GM21576 (cell line): ENCODE results near the gene TNS4.

ENCODE experiments used
- ATAC-seq: cut with Tn5 transposase; IDR thresholded peaks from one replicate; pipeline ENCODE4 v1.9.1; 2021; ENCODE audit warnings: mild to moderate bottlenecking, moderate library complexity; ENCODE audit not compliant: unreplicated experiment

Gene TNS4

DNA sequence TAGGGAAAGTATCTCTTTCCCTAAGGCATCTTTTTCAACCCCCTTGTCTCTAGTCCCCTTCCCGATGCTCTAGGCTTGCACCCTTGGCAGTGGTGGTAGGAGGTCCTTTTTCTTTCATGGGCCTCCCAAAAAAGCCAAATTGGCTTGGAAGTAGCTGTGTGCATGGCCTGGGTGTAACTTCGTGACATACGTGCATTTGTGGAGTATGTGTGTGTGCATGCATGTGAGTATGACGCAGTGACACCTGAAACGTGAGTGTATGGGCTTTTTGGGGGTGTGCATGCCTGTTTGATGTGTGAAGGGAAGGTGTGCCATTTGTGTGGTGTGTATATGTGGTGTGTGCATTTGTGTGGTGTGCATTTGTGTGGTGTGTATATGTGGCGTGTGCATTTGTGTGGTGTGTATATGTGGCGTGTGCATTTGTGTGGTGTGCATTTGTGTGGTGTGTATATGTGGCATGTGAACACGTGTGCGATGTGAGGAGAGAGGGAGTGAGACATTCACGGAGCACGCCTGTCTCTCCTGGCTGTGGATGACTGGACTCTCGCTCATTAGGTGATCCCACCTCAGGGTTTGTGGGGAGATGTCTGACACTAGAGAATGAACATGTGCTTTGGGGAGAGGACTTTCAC is 42.5 kb downstream of the TNS4 start:
- ATAC-seq, result no peak

DNA sequence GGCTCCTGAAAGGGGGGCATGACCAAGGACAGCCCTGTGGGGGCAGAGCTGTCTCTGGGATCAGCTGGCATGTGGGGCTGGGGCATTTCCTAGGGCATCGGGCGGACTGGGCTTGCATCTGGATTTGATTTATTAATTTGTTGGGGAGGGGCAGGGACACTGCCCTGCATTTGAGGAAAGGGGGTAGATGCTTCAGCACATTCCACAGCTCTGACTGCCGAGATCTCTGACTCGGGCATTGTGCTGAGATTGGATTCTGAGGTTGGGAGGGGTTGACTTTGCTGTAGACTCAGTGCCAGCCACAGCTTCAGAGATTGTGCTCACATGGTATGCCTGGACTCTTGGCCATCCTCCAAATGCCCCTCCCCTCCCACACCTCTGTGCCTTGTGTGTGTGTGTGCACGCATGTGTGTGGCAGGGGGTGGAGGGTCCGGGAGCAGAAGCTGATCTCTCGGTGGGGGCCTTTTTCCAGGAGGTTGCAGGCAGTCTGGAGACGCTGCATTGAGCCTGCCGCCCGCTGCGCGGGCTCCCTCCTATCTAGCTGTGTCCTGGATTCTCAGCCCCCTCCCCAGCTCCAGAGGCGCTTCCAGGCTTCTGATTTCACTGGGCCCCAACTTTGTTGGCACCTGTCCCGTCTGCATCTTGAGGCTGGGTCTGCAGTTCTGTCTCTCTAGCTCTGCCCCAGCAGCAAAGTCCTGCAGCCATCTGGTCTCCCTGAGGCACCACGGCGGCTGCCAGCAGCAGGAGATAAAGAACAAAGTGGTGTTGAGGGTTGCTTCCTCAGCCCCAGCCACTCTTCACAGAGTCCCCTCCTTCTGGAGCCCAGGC is 43.2 kb downstream of the TNS4 start:
- no peak for ATAC-seq

DNA sequence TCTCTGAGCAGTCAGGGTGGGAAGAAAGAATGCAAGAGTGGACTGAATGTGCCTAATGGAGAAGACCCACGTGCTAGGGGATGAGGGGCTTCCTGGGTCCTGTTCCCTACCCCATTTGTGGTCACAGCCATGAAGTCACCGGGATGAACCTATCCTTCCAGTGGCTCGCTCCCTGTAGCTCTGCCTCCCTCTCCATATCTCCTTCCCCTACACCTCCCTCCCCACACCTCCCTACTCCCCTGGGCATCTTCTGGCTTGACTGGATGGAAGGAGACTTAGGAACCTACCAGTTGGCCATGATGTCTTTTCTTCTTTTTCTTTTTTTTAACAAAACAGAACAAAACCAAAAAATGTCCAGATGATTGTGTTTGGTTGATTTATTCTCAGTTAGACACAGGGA is 44.1 kb downstream of the TNS4 start:
- no peak for ATAC-seq

DNA sequence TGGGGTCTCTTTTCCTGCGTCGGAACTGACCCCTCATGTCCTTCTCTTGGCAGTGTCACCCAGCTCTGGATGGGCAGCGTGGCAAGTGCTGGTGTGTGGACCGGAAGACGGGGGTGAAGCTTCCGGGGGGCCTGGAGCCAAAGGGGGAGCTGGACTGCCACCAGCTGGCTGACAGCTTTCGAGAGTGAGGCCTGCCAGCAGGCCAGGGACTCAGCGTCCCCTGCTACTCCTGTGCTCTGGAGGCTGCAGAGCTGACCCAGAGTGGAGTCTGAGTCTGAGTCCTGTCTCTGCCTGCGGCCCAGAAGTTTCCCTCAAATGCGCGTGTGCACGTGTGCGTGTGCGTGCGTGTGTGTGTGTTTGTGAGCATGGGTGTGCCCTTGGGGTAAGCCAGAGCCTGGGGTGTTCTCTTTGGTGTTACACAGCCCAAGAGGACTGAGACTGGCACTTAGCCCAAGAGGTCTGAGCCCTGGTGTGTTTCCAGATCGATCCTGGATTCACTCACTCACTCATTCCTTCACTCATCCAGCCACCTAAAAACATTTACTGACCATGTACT is 44.9 kb downstream of the TNS4 start:
- no peak for ATAC-seq

DNA sequence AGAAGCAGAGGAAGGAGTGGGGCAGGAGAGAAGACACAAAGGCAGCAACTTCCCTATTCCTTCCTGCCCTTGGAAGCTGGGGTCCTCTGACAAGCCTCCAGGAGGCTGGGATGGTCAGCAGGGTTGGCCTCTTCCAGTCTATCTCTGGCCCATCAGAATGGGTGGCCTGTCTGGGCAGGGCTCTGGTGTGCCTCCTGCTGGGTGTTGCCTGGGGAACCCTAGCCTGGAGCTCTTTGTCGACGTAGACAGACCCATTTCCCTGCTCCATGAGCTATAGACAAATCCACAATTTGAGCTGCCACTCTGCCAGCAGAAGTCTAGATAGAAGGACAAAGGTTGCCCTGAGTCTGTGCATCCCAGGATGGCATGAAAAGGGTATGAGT is 46.8 kb downstream of the TNS4 start:
- no peak for ATAC-seq

DNA sequence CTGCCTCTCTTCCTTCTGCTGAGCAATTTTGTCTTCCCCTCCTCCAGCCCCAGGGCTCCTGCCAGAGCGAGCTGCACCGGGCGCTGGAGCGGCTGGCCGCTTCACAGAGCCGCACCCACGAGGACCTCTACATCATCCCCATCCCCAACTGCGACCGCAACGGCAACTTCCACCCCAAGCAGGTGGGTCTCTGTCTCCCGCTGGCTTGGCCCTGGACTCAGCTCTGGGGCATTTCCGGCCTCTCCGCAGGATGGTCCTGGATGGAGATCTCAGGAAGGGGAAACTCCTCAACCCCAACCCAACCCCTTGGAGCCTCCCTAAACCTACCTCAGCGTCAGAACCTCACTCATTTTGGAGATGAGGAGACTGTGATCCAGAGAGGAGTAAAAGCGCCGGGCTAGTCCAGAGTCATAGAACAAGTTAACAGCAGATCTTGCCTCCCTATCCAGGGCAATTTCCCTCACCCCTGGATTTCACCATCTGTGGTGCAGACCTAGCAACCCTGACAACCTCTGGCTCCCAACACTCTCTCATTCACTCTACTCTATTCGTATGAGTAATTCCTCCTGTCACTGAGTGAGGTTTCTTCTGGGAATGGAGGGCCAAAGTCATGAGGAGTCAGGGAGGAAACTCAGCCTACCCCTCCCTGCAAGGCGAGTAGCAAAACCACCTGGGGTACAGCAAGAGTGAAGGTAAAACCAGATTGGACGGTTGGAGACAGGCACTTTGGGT is 47.4 kb downstream of the TNS4 start:
- no peak for ATAC-seq

DNA sequence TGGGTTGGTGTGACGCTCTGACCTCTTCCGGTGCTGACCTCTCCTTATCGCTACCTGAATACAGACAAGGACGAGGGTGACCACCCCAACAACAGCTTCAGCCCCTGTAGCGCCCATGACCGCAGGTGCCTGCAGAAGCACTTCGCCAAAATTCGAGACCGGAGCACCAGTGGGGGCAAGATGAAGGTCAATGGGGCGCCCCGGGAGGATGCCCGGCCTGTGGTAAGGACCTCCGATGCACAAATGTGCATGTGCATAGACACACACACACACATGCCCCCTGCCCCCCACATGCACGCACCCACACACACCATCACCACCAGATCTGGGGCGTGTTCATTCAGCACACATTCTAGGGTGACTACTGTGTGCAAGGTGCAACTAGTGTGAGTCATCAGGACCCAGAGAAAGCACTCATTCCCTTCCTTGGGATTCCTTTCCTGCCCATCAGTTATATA is 48.5 kb downstream of the TNS4 start:
- no peak for ATAC-seq

DNA sequence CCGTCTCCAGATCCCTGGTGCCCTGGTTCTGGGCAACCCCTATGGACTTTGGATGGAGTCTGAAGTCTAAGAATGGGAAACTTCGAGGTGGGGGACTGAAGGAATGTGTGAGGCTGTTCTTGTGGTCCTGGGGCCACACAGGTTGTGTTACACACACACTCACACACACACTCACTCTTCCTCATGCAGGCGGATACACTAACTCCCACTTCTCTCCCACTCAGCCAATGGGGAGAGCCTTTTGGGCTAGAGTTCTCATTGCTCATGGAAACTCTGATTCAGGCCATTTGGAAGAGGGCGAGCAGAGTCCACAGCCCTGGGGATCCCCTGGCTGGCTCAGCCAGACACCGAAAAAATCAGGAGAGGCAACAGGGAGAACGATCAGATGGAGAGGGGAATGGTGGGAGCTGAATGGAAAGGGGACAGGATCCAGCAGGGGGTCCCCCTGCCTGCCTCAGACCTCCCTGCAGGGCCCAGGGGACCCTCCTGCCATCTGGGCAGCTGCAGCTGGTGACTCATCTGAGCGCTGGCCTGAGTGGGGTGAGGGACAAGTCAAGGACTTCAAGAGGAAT is 49.1 kb downstream of the TNS4 start:
- no peak for ATAC-seq

DNA sequence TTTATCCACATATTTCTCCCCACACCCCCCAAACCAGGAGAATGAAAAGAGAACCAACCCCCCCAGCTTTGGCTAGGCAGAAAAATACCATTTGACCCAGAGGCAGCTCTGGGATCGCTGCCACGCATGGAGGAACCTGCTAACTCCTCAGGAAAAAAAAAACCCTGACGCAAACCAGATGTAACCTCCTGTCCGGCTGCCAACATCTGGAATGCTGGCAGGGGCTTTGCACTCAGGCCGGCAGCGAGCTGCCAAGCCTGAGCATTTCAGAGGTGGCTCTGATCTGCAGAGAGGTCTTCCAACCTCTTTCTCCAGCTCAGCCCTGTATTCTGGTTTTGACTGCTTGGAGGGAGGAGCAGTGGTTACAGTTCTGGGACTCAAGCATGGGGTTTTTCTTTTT is 50.0 kb downstream of the TNS4 start:
- ATAC-seq, result no peak

DNA sequence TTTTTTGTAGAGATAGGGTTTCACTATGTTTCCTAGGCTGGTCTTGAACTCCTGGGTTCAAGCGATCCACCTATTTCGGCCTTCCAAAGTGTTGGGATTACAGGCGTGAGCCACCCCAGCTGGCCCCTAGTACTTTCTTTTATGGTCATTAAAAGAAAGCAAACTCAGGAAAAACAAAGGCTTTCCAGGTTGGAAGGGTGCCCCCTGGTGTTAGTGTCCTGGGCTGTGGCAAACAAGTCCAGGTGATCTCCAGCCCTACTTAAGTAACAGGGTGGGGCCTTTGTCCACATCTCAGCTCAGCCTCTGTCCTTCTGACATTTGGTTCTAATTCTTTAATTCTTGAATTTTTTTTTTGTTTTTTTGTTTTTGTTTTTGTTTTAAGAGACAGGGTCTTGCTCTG is 51.2 kb downstream of the TNS4 start:
- ATAC-seq, result no peak

DNA sequence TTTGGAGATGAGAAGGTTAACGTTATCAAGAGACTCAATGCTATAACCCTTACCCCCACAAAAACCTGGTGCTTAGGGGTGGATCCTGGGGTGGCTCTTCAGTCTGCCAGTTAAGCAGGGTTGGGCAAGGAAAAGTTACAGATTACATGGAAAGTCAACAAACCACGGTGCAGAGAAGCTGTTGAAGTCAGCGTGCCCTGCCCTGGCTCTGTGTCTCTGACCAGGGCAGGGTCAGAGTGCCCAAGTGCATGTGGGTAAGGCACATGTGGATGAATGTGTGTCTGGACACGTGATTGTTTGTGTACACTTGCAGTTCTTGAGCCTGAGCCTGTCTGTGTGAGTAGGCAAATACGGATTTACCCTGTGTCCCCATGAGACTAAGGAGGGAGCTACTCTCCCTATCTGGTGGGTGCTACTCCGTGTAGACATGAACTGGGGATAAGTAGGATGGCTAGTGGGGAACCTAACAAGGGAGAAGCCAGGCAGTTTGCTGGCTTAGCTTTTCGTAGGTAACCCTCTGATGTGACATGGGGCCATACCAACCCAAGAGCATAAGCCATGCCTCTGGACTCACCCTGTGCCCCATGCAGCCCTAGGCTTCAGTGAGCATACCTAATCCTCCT is 52.7 kb downstream of the TNS4 start:
- ATAC-seq, result no peak

DNA sequence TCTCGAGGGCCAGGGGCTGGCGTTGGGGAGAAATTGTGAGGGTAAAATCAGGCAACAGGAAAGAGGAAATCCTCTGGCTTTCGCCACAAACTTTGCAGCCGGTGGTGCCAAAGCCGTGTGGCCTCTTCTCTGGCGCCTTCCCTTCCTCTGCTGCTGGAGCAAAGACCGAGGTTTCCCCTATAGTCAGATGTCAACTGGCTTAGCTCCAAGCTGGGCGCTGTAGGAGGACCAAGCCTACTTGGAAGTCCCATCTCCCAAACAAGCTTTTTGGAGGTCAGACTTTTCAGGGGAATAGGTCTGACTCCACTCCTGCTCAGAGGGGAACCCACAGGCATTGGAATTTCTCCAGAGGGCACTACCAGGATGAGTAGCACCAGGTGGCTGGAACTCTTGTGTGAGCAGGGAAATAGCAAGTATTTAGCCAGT is 53.2 kb downstream of the TNS4 start:
- ATAC-seq, result no peak

DNA sequence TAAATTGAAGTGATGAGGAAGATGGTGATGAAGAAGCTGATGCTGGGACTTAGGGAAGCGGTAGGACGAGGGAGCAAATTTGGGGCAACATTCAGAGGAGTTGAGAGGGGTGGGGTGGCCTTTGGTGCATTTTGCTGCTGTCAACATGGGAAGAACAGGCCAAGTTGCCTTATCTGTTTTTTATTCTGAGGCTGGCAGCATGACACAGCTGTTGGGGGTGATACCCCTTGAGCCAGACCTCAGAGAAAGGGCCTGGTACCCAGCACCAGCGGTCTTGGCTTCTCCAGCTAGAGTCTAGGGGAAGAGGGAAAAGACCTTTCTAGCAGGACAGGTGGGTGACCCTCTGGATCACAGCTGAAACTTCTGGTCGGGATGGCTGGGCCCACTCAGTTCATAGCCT is 53.6 kb downstream of the TNS4 start:
- ATAC-seq, result no peak

DNA sequence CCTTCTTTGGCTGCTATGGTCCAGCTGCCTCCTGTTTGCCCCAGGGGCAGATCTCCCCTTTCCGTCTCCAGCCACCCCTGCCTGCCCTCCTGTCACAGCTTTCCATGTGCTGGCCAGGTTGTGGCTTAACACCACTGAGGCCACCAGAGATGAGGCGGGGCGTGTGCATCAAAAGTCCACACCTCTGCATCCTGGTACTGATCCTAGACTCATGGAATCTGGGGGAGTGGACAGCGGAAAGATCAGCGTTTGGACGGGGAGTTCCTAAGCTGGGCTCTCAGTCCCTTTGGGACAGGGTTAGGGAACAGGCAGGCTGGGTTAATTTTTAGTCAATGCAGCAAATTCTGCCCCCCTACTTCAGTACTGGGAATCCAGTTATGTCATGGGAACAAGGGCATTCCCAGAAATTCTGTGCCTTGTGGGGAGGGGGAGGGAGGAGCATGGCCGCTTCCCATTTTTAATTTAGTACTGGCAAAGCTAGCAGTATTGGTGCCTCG is 54.2 kb downstream of the TNS4 start:
- ATAC-seq, result no peak

DNA sequence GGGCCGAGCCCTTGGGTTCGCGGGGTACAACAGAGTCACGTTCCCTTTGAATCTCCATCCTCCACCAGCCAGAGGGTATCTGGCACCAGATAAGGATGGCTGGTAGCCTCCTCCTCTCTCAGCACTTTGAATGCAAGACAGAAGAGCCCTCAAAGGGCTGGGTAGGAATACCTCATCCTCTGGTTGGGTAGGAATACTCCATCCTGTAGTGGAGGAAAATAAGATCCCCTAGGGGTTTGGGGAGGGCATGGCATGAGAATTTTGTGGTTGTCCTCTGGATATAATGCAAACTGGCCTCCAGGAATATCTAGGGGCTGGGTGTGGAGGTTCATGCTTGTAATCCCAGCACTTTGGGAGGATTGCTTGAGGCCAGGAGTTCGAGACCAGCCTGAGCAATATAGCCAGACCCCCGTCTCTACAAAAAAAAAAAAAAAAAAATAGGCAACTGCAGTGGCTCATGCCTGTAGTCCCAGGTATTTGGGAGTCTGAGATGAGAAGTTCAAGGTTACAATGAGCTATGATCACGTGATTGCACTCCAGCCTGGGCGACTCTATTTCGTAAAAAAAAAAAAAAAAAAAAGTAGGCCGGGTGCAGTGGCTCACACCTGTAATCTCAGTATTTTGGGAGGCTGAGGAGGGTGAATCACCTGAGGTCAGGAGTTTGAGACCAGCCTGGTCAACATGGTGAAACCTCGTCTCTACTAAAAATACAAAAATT is 55.5 kb downstream of the TNS4 start:
- no peak for ATAC-seq

DNA sequence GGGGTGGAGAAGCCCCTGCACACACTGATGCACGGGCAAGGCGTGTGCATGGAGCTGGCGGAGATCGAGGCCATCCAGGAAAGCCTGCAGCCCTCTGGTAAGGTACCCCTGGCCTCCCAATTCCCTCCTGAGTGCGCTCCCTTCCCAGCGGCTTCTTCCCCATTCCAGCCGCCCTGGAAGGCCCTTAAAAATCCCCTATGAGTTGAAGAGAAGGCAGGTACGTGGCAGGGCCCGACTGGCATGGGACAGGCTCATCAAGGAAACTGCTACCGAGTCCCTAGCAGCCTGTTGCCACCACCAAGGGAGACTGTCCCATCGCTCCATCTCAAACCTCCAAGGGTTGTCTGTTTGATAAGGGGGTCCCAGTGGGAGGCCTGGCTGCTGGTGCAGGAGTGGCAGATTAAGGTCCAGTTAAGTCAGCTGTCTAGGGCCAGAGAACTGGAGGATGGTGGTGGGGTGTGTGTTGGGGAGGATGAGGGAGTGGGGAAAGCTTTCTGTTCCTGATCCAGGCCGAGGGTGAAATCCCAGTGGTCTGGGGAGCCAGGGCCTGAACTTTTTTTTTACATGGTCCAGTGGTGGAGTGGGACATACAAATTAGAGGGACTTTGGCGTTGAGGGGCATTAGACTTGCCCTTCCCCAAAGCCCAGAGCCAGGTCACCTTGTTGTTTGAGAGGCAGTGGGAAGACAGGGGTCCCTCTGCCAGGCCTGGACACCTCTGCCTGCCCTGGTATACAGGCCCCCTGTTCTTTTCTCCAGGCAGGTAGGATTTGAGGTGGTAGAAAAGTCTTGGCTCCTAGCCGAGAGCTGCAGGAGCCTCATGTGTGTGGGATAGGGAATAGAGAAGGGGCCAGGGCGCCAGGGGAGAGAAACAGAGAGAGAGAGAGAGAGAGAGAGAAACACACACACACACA is 57.2 kb downstream of the TNS4 start:
- ATAC-seq, result no peak

DNA sequence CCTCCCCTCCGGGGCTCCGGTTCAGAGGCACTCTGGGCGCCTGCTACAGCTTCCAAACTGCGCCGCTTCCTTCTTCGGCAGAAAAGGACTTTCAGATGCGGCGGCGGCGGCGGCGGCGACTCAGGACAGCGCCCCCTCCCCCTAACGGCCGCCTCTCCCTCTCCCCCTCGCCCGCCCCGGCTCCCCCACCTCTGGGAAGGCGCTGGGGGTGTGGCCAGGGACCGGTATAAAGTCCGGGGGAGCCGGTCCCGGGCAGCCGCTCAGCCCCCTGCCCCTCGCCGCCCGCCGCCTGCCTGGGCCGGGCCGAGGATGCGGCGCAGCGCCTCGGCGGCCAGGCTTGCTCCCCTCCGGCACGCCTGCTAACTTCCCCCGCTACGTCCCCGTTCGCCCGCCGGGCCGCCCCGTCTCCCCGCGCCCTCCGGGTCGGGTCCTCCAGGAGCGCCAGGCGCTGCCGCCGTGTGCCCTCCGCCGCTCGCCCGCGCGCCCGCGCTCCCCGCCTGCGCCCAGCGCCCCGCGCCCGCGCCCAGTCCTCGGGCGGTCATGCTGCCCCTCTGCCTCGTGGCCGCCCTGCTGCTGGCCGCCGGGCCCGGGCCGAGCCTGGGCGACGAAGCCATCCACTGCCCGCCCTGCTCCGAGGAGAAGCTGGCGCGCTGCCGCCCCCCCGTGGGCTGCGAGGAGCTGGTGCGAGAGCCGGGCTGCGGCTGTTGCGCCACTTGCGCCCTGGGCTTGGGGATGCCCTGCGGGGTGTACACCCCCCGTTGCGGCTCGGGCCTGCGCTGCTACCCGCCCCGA is 58.0 kb downstream of the TNS4 start, which contains the start of gene IGFBP4:
TSS of gene IGFBP4 (plus strand) at position 255 of the 792 bp plus-strand sequence. CDS start at position 541, 286 bp downstream.
- ATAC-seq, result no peak
